Type B pancreatic cell (in vitro differentiated cells): ENCODE results near the gene SUMO3. TPM values are rescaled to one million over a fixed set of nuclear protein-coding genes. Genes with fewer than 3 reads are reported as not detected.

Experiments used
- DNase-seq: peaks from one replicate; pipeline ENCODE4 v3.0.0; 2021; ENCODE audit warnings: mixed read lengths; ENCODE audit not compliant: unreplicated experiment; ENCODE audit errors: extremely low spot score
- H3K27ac Mint-ChIP-seq: 2 replicates; pipeline ENCODE4 v1.8.0; 2021; ENCODE audit warnings: mild to moderate bottlenecking, mixed read lengths
- H3K27me3 Mint-ChIP-seq: 2 replicates; pipeline ENCODE4 v1.8.0; 2021; ENCODE audit warnings: mixed read lengths
- H3K36me3 Mint-ChIP-seq: 2 replicates; pipeline ENCODE4 v1.8.0; 2021; ENCODE audit warnings: mixed read lengths
- H3K4me1 Mint-ChIP-seq: one replicate; pipeline ENCODE4 v1.8.0; 2021; ENCODE audit warnings: mixed read lengths; ENCODE audit not compliant: unreplicated experiment
- H3K4me3 Mint-ChIP-seq: 2 replicates; pipeline ENCODE4 v1.8.0; 2021; ENCODE audit warnings: mild to moderate bottlenecking, mixed read lengths
- H3K9me3 Mint-ChIP-seq: 2 replicates; pipeline ENCODE4 v1.8.0; 2021; ENCODE audit warnings: mixed read lengths
- CTCF ChIP-seq: fragments of 200-600 bp; sonication (generic); conservative IDR thresholded peaks from 2 replicates; pipeline ENCODE4 v1.5.0; 2021; ENCODE audit warnings: antibody characterized with exemption, mild to moderate bottlenecking
- total RNA-seq: library from RNA; stranded (reverse); gene quantifications from 2 replicates; pipeline ENCODE4 v1.2.1, GENCODE V29; 2021; ENCODE audit warnings: low replicate concordance

SUMO3 gene
- total RNA-seq, 1 donor from 2014 or later = 81.2 TPM

GRCh38 chr21:44815852-44816628 lies 1.8 kb downstream of the SUMO3 start:
- no peaks in the 10 kb centered on the region for H3K9me3 Mint-ChIP-seq
- TF ChIP-seq CTCF = no peak
- peak overlapping the region; percentile 87 for H3K4me3 Mint-ChIP-seq
- DNase-seq = no peak
- no peaks in the 10 kb centered on the region for H3K27me3 Mint-ChIP-seq
- peaks cover 4% of the 10 kb centered on the region for H3K36me3 Mint-ChIP-seq
- H3K27ac Mint-ChIP-seq = peak overlapping the region; percentile 87
- H3K4me1 Mint-ChIP-seq = peaks cover 8% of the 10 kb centered on the region

- Mint-ChIP-seq H3K4me1 (peaks cover 8% of the 10 kb centered on the region), H3K9me3 (no peaks in the 10 kb centered on the region), H3K27me3 (no peaks in the 10 kb centered on the region), H3K4me3 (no peak overlapping the region), H3K36me3 (peaks cover 7% of the 10 kb centered on the region), H3K27ac (no peak overlapping the region)
- TF ChIP-seq CTCF = no peak
- no peak for DNase-seq
Measured at GRCh38 chr21:44815225-44815624, 2.6 kb downstream of the SUMO3 start.

- peaks cover 8% of the 10 kb centered on the region for H3K4me1 Mint-ChIP-seq
Measured at GRCh38 chr21:44814498-44815023, 3.3 kb downstream of the SUMO3 start.

GRCh38 chr21:44813727-44814126 lies 4.1 kb downstream of the SUMO3 start:
- TF ChIP-seq CTCF = no peak
- Mint-ChIP-seq H3K4me3 (no peak overlapping the region), H3K27ac (no peak overlapping the region), H3K9me3 (no peaks in the 10 kb centered on the region), H3K27me3 (no peaks in the 10 kb centered on the region), H3K4me1 (peaks cover 8% of the 10 kb centered on the region), H3K36me3 (peaks cover 17% of the 10 kb centered on the region)
- DNase-seq = no peak

More at GRCh38 chr21:44814498-44815023, 3.3 kb downstream of the SUMO3 start:
- TF ChIP-seq CTCF = no peak
- peaks cover 11% of the 10 kb centered on the region for H3K36me3 Mint-ChIP-seq
- no peak overlapping the region for H3K27ac Mint-ChIP-seq
- no peak for DNase-seq
- H3K9me3 Mint-ChIP-seq = no peaks in the 10 kb centered on the region
- no peak overlapping the region for H3K4me3 Mint-ChIP-seq
- no peaks in the 10 kb centered on the region for H3K27me3 Mint-ChIP-seq

GRCh38 chr21:44813149-44813548 lies 4.7 kb downstream of the SUMO3 start:
- H3K27ac Mint-ChIP-seq = no peak overlapping the region
- H3K4me1 Mint-ChIP-seq = peaks cover 8% of the 10 kb centered on the region
- H3K27me3 Mint-ChIP-seq = no peaks in the 10 kb centered on the region
- no peaks in the 10 kb centered on the region for H3K9me3 Mint-ChIP-seq
- DNase-seq = no peak
- H3K36me3 Mint-ChIP-seq = peaks cover 17% of the 10 kb centered on the region
- TF ChIP-seq CTCF = no peak
- no peak overlapping the region for H3K4me3 Mint-ChIP-seq
